DMS 273 treated with DMSO at 0.1 percent for 48 hours (cell line): Measurements from ENCODE around the gene CASZ1.

ENCODE experiments used
- DNase-seq: peaks from one replicate; lab custom pipeline; 2025; lab: John Stamatoyannopoulos, UW

The CASZ1 gene

DNA sequence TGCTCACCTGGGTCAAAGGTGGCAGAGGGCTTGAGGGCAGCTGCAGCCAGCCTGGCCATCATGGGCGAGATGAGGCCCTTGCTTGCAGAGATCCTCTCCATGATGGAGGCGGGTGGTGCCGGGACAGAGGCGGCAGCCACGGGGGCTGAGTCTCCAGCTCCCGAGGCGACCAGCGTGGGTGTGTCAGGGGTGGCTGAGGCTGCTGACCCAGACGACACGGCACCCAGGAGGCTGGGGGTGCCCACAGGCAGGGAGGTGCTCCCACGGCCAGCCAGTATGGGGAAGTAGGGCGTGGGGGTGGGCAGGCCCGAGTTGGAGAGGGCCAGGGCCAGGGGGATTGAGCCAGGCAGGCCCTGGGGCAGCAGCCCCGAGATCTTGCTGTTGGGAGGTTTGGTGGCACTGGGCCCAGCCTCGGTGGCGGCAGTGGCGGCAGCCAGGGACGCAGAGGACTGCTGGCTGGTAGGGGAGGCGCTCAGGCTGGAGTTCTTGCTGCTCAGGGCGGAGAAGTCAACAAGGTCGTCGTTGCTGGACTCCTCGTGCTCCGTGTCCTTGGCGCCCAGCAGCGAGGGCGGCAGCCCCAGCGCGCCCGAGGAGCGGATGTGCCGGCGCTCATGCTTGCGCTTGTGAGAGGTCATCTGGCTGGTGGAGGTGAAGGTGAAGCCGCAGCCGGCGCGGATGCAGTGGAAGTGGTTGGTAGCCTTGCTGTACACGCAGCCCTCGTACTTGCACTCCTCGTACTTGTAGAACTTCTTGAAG, 142.9 kb downstream of the CASZ1 start:
- no peak for DNase-seq

- no peak for DNase-seq
Observed at GRCh38 chr1:10652626-10653025, 143.8 kb downstream of the CASZ1 start.

DNA sequence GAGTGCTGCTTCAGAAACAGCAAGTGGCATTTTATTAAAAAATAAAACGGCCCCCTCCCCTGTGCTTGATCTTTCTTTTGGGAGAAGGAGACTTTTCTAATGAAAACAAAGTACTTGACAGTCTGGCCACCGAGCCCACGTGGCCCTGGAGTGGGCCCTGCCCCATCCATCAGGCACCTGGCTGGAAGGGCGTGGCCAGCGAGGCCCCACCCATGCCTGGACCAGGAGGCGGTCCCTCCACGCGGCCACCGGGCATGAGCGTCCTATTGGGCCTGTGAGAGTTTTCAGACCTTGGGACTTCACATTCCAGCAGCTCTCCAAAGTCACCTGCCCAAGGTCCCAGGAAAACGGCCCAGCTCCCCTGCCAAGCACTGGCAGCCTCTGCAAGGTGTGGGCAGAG, 144.7 kb downstream of the CASZ1 start:
- no peak for DNase-seq

GRCh38 chr1:10651389-10651766, 145.1 kb downstream of the CASZ1 start:
- no peak for DNase-seq

- no peak for DNase-seq
Observed at GRCh38 chr1:10650556-10651388, 145.7 kb downstream of the CASZ1 start.

- no peak for DNase-seq
Observed at GRCh38 chr1:10649517-10650201, 146.8 kb downstream of the CASZ1 start.

- DNase-seq = no peak
Observed at GRCh38 chr1:10648689-10649516, 147.5 kb downstream of the CASZ1 start.

GRCh38 chr1:10647414-10648170, 148.9 kb downstream of the CASZ1 start:
- DNase-seq = no peak

DNA sequence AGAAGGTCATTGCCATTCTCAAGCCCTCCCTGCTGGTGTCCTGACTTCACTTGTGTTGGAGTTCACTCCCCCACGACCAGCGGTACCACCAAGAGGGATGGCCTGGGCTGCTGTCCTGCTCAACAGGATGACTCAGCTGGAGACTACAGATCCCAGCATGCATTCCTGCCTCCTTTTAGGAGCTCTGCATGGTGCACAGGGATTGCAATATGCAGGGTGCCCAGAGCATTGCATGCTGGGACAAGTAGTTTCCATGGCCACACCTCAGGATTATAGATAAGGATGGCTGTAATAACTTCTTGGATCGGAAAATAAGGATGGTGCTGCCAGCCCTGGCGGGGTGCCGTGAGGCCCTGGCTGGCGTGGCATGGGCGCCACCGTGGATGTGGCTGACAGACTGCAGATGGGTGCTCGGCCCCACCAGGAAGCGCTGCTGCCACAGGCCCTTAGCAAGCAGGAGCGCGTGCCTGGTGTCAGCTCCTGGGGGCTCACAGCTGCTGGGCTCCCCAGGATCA, 150.0 kb downstream of the CASZ1 start:
- DNase-seq = no peak

DNA sequence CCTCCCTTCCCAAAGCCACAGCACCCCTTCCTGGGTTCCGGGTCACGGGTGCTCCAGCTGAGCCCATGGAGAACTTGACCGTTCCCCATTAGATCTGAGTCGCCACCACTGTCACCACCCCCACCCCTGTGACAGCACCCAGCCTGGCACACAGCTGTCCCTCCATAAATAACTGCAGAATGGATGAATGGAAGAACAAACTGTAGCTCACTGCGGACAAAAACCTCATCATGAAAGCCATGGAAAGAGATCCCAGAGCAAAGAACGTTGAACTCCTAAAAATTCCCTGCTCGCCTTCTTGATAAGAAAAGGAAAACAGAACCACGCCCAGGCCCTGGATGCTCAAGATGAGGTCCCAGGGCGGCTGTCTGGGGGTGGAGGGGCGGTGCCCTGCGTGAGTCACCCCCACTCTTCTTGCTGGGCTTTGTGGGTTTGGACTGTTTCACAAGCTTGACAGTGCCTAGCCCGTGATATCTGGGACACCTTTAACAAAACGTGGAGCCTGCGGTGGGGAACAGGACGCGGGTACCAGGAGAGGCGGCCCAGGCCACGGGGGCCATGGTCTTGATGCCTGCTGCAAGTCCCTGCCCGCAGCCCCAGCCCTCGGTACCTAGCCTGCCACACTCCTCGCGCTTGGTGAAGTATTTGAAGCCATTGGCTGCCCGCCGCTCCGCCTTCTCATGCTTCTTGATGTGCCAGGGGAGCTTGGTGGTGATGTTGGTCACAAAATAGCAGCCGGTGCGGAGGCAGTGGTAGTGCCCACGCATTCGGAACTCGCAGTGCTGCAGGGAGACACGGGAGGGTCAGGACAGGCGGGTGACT, 151.9 kb downstream of the CASZ1 start:
- DNase-seq = no peak

DNA sequence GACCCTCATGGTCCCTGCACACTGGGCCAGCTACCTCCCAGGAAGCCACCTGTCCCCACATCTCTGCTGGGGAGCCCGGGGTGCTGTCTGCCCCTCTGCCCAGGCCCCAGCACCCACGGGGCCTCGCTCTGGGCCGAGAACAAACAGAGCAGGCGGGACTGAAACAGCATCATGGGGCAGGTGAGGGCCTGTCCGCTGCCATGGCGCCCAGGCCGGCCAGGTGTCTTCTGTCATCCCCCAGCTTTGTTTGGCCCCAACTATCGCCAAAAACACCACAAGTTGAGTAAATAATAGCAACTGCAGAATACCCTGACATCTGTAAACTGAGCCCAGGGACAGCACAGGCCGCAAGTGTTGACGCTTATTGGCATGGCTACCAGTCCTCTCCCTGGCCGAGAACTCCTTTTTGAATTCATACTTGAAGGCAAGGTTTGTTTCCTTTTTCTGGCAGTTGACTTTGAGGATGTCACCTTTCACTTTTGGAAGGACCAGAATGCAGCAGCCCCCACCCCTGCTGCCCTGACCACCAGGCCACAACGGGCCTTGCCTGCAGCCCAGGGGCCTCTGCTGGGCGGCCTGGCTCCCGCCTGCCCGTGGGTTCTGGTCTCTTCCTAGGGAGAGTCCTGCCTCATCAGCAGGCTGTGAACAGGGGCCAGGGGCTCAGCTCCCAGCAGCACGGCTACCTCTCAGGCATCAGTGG, 152.7 kb downstream of the CASZ1 start:
- no peak for DNase-seq

DNA sequence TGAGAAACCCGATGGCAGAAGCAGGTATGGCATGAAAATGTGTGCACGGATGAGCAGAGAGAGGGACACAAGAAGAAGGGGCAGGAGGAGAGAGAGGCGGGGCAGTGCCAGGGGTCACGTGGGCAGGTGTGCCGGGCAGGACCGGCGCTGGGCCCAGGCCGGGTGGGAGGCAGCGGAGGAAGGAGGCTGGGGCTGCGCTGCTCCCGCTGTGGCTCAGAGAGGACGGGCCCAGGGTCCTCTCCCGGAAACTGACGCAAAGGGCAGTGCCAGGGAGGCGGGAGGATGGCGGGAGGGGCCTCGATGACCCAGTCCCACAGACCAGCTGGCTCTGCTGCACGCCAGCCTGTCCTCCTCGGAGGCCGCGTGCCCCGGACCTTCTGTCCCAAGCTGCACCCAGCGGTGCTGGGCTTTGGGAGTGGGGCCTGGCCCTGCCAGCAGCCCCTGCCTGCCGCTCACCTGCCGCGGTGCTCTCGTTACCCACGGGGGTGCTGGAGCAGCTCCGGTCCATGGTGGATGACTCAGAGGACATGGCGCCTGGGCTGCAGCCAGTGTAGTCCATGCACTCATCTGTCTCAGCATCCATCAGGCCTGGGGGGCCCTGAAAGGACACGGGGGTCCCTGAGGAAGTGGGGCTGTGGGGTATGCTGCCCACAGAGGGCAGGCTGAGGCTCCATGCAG, 153.9 kb downstream of the CASZ1 start:
- DNase-seq = no peak

GRCh38 chr1:10641976-10642375, 154.5 kb downstream of the CASZ1 start:
- DNase-seq = no peak

GRCh38 chr1:10640843-10641553, 155.4 kb downstream of the CASZ1 start:
- no peak for DNase-seq

DNA sequence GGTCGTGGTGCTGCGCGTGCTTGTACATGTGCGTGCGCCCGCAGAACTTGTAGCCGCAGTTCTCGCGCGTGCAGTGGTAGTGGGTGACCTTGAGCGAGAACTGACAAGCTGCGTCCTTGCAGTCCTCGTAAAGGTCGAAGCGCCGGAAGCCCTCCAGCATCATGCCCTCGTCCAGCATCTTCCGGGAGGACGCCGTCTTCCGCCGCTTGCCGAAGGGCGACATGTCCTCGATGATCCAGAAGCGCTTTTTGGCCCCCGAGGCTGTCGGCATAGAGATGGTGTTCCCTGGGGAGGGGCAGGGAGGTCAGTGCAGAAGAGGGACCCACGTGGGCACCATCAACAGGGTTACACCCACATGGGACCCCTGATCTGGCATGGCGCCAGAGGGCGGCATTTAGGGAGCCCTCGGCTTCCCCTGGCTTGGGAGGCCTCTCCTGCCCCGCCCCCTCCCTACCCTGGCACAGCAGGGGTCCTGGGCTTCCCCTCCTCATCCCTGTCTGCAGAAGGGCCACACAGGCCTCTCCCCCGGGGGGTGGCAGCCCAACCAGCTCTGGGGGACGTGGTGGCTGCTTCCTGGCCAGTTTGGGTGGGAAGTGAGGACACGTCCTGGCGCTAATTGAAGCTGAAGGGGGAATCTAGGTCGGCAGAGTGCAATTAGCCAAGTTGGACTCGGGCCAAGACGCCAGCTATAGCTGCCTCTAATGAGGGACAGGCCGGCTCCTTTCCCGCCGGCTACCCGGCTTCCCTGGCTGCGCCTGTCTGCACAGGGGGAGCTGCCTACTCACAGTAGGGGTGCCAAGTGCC, 156.5 kb downstream of the CASZ1 start:
- DNase-seq = peak; percentile 48

DNA sequence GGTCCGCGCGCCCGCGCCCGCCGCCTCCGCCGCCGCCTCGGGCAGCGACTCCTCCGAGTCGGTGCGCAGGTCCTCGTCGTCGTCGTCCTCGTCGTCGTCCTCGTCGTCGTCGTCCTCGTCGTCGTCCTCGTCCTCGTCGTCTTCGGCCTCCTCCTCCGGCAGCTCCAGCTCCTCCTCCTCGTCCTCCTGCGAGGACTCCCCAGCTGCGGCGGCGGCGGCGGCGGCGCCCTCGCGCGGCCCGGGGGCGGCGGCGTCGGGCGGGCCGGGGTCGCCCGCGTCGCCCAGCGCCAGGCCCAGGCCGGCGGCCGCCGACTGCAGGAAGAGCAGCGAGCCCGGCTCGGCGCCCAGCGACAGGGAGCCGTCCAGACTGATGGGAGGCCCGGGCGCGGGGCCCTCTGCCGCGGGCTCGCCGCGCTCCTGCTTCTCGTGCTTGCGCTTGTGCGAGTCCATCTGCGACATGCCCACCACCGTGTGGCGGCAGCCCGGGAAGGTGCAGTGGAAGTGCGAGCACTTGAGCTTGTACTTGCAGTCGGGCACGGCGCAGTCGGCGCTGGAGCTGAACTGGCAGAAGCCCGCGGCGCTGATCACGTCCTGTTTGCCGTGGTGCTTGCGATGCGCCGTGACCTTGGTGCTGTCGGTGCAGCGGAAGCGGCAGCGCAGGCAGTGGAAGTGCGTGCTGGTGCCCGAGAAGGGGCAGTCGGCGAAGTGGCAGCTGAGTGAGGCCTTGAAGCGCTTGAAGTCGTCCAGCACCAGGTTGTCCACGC, 157.3 kb downstream of the CASZ1 start:
- no peak for DNase-seq
